ENCODE data around the gene SEMA7A.

Gene SEMA7A

DNA sequence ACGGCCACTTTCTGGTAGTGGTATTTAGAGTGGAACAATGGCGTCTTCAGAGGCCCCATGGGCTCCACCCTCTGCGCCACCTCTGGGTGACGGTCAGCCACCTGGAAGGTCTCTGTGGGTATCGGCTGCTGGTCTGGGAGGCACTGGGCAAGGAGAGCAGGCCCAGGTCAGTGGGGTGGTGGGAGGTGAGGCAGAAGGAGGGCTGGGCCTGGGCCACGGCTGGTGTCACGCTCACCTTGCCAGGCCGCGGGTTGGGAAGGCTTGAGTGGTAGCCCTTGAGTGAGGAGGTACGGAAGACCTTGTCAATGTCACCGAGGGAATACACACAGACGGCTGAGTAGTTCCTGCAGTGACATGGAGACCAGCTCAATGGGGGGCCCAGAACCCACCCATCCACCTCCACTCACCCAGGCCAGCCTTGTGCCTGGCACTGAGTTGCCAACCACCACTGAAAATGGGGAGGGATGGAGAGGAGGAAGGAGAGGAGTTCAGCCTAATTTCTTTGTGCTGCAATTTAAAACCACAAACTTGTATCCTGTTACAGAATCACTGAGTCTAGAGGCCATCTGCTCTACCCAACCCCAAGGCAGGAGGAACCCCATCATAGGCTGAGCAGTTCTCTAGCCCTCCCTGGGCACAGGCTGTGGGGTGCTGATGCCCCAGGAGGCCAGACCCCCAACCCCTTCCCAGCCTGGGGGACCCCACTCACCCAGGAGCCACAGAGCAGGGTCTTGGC lies 19.0 kb downstream of the SEMA7A start:
- DNase-seq: no peak

DNA sequence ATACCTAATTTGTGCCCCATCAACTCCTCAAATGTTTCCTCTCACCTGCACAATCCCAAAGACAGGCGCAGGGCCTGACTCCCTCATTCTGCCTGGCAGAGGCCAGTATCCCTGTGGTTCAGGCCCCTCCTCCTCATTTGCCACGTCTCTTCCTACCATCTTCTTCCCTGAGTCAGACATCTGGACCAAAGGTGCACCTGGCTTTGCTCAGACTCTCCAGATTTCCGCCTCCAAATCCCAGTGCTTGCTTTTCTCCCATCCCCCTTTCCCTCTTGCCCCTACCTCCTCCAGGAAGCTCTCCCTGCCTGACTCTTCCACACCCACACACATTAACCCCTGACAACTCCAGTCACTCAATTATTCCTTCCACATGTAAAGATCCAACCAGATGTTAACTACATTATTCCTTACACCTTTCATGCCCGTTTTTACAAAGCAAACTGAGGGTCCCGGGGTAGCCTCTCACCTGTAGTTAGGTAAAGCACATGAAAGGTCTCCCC lies 19.6 kb downstream of the SEMA7A start:
- no peak for DNase-seq

DNA sequence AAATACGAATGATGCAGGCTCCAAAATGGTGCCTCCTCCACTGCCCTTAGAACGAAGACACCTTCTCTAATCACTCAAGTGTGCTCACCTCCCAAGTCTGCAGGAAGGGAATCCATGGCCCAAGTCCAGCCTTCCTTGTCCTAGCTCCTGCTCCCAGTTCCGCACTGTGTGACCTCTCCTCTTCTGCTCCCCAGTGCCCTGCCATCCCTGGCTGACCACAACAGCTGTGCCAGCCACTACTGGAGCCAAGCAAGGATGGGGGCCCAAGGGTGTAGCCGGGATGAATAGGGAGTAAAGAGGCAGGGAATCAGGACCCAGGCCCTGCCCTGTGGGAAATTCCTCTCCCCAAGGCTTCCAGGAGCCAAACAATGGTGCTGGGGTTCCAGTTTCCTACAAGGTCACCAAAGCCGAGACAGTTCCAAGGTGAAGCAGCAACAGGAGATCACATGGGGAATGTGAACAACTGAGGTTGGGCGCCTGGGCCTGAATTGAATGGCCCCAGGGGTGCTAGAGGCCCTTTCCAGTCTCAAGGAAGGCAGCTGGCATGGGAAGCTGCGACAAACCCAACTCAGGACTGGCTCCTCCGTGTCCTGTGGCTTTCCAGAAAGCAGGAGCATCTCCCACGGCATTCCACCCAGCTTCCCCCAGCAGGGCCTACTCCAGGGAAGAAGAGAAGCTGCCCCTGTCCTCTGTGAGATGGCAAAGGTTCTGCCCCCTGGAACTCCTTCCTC lies 20.2 kb downstream of the SEMA7A start:
- DNase-seq: no peak

DNA sequence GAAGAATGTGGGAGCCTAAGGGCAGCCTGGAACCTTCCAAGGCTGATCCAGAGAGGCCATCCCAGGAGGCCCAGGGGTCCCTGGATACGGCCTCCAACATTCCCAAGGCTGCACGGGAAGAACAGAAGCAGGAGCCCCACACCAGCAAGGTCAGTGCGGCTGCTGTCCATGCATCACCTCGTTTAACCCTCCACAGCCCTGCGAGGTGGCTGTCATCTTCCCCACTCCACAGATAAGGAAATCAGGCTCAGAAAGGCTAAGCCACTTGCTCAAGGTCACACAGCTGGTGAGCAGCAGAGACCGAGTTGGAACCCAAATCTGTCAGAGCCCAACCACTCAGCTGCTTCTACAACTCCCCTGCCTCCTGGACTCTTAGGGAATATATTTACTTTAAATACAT lies 21.6 kb downstream of the SEMA7A start:
- no peak for DNase-seq

DNA sequence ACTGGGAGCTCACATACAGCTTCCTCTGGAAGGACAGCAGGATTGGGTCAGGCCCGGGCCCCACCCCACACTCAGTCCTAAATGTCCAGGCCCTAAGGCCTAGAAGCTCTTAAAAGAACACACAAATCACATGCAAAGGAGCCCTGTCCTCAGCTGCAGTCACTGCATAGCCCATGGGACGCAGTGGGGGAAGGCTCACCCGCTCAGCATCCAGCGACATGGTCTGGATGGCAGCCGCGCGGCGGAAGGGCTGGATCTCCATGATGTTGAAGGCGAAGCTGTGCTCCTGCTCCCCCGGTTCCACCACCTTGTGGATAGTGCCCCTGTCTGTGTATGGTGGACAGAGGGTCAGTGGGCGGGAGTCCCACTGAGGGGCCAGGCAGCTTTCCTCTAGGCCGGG lies 22.1 kb downstream of the SEMA7A start:
- DNase-seq: no peak

DNA sequence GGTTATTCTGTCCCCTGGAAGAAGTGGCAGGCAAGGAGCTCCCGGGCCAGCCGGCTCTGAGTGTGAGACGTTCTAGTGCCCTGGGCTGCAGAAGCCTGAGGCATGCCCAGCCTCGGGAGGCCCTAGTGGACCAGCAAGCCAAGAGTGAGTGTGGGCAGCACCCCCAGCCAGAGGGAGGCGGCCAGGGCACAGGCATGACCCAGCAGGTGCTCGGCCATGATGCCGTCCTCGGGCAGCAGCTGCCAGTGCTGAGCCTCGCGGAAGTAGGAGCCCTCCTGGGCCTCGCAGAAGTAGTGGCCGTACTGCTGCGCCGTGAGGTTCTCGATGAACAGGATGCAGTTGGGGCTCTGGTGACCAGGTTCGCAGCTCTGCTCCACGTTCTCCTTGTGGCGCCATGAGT lies 23.3 kb downstream of the SEMA7A start:
- no peak for DNase-seq

DNA sequence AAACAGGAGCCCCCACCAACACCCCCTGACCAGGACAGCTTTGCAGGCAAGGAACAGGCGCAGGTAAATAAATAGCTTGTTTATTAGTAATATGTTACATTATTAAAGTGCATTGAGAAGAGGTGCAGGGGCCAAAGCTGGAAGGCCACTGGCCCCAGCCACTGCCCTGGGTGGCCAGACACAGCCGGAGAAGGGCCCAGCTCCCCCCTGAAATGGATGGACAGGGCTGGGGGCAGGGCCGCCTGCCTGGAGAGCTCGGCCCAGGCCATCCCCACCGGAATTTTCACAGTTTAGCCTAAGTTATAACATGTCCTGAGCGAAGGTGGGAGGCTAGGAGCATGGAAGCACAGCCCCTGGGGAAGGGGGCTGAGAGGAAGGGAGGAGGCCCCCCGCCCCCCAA lies 24.5 kb downstream of the SEMA7A start:
- no peak for DNase-seq

DNA sequence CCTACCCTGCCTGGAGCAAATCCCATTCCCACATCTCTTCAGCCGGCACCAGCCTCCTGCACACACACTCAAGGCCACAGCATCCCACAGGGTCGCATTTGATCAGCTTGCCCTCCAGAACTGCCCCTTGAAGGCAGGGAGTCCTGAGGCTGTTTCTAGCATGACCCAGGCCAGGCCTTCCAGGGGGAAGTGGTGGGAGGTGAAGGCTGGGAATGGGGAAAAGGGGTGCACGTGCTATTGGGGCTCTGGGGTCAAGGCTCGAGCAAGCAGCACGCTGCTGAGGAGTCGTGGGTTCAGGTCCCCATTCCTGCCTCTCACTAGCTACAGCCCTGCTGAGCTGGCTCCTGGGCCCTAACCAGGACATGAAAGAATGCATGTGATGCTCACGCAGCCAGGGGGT lies 24.9 kb downstream of the SEMA7A start:
- DNase-seq: no peak

DNA sequence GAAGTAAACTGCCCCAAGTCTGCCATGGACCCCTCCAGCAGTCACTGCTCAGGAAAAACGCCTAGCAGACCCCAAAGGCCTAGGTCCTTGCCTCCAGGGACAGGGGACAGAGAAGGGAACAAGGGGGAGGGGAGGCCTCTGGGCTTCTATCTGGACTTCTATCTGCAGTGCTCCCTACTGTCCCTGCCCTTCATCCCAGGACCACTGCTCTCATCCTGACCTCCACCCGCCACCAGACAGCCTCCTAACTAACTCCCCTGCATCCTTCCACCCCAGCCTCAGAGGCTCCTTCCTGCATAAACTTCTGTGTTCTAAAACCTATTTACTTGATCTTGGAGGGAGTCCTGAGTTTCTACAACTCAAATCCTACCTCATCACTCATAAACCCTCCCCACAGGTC lies 25.4 kb downstream of the SEMA7A start:
- DNase-seq: no peak

DNA sequence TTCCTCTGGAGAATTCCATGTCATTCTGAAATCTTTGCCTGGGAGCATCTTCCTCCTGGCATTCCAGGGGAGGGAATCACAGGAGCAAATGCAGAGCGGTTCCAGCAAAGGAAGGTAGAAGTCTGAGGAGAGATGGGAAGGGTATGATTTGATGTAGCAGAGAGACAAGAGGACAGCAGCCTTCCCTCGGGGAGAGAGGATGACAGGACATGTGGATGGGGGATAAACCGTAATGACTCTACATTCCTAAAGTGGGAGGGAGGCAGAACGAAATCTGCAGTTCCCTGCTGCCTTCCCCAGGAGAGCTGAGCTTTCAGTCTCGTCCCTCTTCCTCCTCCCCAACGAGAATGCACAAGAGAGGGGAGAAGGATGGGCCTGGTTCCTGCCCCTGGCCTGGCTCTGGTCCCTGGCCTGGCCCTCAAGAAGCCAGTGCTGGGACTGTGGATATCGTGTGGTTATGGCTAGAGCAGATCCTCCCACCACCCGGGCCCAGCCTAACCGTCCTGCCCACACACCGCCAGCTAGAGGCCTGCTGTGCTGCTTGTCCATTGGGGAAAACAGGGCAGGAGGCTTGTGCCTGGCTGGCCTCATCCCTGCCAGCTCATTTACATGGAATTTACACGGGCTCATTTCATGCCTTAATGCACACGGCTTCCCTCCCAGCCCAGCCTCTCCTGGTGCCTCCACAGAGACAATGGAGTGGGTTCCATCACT lies 26.6 kb downstream of the SEMA7A start:
- peak; percentile 100 for DNase-seq

DNA sequence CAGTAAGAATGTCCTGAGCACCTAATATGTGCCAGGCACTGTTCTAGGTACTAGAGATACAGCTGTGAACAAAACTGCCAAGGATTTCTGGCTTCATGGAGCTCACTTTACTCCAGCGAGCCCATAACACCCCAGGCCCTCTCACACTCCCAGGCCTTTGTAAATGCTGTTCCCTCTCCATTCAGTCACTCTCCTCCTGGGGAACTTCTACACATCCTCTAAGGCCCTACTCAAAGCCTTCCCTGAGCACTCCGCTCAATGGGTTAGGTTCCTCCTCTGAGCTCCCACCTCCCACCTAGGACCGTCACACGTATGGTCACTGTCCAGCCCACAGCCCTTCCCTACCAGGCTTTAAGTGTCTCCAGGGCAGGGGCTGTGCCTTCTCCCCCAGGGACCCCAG lies 27.2 kb downstream of the SEMA7A start:
- DNase-seq: no peak

DNA sequence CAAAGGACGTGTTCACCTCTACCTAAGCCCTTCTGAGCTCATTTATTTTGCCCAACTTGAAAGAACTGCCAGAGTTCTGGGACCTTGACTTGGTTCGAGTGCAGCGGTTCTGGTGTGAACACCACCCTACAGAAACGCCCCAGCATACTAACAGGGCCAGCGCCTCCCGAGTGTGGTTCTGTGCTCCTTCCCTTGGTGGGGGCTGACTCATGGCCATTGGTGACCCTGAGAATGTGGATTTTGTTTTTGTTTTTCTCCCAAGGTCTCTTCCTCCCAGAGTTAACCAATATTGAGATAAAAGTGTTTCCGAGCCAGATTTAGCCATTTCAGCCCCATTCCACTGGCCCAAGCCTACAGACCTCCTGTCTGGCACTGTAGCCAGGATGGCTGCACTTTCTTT lies 27.9 kb downstream of the SEMA7A start:
- DNase-seq: no peak

DNA sequence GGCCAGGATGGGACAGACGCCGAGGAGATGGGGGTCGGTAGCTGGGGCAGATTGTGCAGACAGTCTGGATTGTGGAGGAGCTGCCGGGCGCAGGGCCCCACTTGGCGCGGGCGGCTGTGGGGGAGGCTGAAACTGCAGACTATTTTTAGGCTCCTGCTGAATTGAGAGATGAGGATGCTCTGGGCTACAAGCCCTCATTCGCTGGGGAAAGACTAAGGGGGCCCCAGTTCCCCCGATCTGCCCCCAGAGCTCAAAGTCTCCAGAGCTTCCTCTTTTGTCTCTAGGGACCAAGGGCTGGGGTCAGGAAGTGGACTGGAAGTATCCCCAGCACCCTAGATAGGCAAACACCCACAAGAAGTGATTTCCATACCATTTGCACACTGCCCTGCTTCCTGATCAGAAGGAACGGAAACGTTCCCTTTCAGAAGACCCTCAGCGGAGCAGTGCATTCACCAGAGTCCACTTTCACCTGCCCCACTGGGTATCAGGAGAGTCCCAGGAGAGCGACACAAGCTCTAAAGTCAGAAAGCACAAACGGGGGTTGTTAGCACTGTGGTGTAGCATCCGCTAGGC lies 29.7 kb downstream of the SEMA7A start:
- no peak for DNase-seq

DNA sequence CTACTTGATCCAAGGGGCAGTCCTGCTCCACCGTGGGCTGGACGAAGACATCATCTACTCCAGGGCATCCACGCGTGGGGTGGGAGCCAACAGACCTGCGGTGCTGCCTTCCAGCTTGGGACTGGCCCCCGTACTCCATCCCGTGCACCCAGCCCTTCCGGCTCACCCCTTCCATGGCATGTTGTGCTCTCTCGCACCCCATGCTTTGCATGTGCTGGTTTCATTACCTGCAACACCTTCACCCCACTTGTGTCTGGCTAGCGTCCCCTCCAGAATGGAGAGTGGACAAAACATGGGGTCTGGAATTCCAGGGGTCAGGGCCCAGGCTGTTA lies 30.2 kb downstream of the SEMA7A start:
- DNase-seq: no peak

DNA sequence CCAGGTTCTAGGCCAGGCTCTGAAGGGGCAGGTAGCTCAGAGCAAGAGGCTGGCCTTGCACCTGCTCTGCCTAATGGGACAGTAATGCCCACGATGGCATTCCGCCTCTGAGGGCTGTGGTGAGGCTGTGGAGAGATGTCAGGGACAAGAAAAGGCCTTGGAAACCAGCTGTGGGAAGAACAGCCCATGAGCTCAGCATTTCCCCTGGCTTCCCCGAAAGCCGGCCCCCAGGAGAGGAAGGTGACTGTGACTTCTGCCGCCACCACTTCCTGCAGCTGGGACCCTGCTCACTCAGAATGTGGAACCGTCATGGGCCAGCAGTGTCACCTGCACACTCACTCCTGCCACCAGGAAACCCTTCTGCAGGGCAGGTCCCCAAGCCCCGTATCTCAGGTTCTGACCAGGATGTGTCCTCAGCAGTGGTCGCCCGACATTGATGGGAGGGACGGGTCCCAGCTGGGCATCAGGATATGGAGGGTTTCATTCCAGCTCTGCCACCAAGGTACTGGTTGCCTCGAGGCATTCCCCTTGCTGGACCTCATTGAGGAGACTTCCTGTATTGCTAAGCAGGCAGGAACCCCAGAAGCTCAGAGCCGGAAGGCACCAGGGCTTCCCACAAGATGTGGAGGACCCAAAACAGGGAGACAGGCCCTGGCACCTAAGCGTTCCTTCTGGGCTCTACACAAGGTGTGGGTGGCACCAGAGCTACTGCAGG lies 30.7 kb downstream of the SEMA7A start:
- DNase-seq: no peak

DNA sequence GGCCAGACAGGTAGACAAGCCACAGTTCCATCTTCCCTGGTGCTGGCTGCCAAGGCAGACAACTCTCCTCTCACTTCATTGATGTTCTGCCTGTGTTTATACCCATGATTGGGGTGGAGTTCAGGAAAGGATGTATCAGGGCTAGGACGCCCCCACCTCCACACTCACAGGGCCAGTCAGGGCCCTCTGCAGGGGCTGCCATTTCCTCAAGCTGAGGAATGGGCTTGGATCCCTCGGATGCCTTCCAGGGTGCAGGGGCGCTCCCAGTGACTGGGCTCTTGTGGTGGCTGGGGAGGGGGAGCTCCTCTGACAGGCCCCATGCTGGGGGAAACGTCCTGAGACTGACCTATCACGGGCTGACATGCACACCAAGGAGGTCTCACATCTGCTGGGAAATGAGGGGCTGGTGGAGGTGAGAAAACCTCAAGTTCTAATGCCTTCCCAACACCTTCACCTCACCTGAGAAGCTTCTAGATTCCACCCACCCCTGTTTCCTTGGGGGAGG lies 31.4 kb downstream of the SEMA7A start:
- DNase-seq: no peak

DNA sequence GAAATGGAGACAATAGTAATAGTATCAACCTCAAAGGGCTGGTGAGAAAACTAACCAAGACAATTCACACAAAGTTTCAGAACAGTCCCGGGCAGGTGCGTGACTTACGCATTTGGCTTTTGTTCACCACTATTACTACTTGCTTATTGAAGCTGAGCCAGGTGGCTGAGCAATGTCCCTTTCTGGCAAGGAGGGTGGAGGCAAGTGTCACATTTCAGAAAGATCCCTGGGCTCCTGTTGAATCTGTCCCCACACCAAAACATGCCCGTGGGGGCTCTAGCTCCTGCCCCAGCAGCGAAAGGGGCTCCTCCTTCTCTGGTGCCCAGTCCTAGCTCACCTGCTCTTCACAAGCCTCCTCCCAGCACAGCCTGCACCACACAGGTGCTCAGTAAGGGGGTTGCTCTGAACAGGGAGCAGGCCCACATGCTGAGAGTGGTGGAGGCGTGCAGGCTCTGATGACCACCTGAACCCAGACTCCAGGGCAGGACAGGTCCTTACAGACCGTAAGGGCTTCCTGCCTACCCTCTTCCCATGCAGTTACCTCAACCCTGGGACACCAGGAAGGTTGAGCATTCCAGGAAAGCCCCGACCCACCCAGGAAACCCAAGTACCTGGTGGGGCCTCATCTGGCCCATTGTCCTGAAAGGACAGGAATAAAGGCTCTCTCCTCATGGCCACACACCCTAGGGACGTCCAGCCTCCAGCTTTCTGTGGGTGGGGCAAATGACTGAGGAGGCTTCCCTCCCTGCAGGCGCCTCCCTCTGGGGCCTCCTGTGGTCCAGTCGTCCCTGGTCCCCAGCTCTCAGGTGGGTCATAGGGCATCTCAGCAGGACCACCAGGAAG lies 32.6 kb downstream of the SEMA7A start:
- no peak for DNase-seq

DNA sequence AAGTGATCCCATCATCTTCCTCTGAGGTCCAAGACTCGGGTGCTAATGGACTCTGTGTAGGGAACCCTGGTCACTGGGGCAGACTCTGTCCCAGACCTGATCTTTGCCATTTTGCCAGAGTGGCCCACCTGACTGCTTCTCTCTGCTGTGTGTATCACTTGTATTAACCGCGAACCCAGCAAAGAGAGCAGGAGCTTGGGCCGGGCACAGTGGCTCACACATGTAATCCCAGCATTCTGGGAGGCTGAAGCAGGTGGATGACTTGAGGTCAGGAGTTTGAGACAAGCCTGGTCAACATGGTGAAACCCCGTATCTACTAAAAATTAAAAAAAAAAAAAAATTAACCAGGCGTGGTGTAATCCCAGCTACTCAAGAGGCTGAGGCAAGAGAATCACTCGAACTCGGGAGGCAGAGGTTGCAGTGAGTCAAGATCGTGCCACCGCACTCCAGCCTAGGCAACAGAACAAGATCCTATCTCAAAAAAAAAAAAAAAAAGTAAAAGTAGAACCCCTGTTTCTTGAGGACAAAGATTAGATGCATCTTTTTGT lies 33.4 kb downstream of the SEMA7A start:
- no peak for DNase-seq

DNA sequence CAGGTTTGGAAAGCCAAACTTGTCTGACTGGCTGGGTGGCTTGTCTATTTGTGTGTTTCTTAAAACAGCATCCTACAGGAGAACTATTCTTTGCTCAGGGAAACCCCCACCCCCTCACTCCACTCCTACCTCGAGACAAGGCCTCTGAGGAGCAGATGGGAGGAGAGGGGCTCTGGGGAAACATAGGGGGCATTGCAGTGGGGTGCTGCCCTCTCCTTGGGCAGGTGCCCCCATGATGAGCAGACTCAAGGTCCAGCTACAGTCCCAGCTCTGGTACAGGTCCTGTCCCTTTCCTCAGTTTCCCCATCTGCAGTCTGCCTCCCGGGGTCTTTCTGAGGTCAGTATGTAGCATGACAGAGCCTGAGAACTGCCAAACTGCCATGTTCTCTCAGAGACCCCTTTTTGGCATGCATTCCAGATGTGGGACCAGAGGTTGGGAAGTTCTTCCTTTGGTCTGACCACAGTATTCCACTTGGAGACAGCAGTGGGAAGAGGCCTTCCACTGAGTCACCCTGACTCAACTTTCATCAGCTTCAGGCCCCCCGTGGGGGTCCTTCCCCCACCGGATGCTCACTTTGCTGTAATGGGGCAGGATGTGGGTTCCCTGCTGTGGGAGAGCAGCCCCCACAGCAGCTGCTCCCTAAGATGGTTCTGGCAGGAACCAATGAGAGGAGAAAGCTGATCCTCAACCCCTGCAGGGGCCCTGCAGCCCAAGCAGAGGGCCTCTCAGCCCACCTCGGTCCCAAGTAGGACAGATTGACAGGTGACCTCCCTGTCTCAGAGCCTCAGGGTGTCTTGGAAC lies 34.0 kb downstream of the SEMA7A start:
- peak; percentile 84 for DNase-seq

DNA sequence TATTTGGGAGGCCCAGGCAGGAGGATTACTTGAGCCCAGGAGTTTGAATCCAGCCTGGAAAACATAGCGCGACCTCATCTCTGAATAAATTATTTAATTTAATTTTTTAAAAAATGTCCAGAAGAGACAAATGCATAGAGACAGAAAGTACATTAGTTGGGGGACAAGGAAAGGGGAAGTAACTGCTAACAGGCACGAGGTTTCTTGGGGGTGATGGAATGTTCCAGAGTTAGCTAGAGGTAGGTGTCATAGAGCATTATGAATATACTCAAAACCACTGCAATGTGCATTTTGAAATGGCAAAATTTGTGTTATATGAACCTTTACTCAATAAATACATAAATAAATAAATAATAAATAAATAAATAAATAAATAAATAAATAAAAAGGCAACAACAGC lies 34.7 kb downstream of the SEMA7A start:
- no peak for DNase-seq

DNA sequence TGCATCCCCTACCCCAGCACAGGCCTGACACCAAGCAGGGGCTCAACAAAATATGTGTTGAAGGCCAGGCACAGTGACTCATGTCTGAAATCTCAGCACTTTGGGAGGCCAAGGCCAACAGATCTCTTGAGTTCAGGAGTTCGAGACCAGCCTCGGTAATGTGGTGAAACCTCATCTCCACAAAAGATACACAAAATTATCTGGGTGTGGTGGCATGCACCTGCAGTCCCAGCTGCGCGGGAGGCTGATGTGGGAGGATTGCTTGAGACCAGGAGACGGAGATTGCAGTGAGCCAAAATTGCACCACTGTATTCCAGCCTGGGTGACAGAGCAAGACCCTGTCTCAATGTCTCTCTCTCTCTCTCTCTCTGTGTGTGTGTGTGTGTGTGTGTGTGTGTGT lies 35.6 kb downstream of the SEMA7A start:
- no peak for DNase-seq
